ENCODE results near the gene MARS1. TPM values are rescaled to one million over a fixed set of nuclear protein-coding genes. Genes with fewer than 3 reads are reported as not detected.

The MARS1 gene
- total RNA-seq, 2 donors from 2014 or later: 575 to 653 TPM

- peak overlapping the region; percentile 39 to 71 for H3K4me3 Mint-ChIP-seq
- H3K36me3 Mint-ChIP-seq (ENCODE audit: insufficient read depth in 2 of 2): peaks cover 0 to 1% of the 10 kb centered on the region in 2 donors
- ATAC-seq (replicated peaks in 1 of 2) (peak; percentile 49 to 51), DNase-seq (peak; percentile 35 to 40)
- no peak overlapping the region for H3K27ac Mint-ChIP-seq
- no peaks in the 10 kb centered on the region for H3K27me3 Mint-ChIP-seq (ENCODE audit: low read depth)
- no peaks in the 10 kb centered on the region for H3K9me3 Mint-ChIP-seq
- H3K4me1 Mint-ChIP-seq (ENCODE audit: low read depth): peaks cover 51% of the 10 kb centered on the region
Observed at GRCh38 chr12:57452181-57452936, 35.5 kb upstream of the MARS1 start.

- Mint-ChIP-seq H3K27ac (no peak overlapping the region), H3K27me3 (ENCODE audit: low read depth) (no peaks in the 10 kb centered on the region)
Observed at GRCh38 chr12:57452937-57453509, 34.8 kb upstream of the MARS1 start.

DNA sequence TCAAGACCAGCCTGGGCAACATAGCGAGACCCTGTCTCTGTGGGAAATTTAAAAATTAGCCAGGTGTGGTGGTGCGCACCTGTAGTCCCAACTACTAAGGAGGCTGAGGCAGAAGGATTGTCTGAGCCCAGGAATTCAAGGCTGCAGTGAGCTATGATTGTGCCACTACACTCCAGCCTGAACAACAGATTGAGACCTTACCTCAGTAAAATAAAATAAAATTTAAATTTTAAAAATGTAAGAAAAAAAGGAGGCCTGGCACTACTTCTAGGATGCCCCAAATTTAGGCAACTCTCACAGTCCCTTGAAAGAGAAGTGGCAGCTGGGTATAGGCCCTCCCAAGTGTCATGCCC, 33.7 kb upstream of the MARS1 start:
- no peaks in the 10 kb centered on the region for H3K9me3 Mint-ChIP-seq
- ATAC-seq (replicated peaks in 1 of 2): no peak

More at GRCh38 chr12:57452937-57453509, 34.8 kb upstream of the MARS1 start:
- Mint-ChIP-seq H3K36me3 (ENCODE audit: insufficient read depth in 2 of 2) (peaks cover 0 to 1% of the 10 kb centered on the region in 2 donors), H3K4me3 (peak overlapping the region; percentile 39 to 71), H3K9me3 (no peaks in the 10 kb centered on the region), H3K4me1 (ENCODE audit: low read depth) (peaks cover 57% of the 10 kb centered on the region)
- ATAC-seq (replicated peaks in 1 of 2) (peak; percentile 26 to 35), DNase-seq (peak; percentile 69 to 72)

DNA sequence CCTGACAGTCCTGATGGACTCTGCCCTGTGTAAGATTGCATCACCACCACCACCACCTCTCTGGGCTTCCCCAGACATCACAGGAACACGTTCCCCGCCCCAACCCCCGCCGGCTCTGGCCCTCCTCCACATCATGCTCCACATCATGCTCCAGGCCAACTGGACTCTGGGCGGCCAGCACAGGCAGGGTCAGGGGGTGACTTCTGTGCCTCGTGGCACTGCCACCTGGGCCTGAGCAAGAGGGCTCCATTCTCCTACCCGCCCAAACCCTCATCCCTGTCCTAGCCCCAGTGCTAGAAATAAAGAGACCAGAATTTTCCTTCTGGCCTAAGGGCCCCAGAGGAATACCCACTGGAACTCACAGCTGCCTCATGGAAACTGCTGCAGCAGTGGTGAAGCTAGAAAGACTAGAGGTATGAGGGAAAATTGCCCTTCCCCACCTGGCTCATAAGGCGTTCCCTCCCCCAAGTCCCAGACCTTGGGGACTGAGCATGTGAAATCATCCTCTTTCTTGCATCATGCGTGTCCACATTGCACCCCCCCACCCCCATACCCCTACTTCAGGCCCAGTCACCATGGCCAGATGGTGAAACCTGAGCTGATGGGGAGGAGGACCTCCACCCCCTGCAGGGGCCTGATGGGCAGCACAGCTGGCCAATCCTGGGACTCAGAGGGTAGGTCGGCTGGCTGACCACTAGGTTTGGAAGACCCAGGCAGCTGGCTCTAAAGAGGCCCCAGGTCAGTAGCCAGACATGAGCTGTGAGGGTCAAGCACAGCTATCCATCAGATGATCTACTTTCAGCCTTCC, 33.1 kb upstream of the MARS1 start, which contains the start of gene INHBE:
Gene INHBE (plus strand): TSS at position 742 of the 808 bp plus-strand sequence. CDS start 230 bp downstream, outside the sequence.
- peak; percentile 16 to 24 for ATAC-seq (replicated peaks in 1 of 2)
- peak; percentile 54 to 62 for DNase-seq
- no peak within 1 kb of the TSS for H3K27ac Mint-ChIP-seq
- peaks cover 74% of the 10 kb centered on the region for H3K4me1 Mint-ChIP-seq (ENCODE audit: low read depth)
- H3K4me3 Mint-ChIP-seq: peak within 1 kb of the TSS; percentile 89 to 91
- H3K9me3 Mint-ChIP-seq: no peaks in the 10 kb centered on the region
- no peaks in the 10 kb centered on the region for H3K27me3 Mint-ChIP-seq (ENCODE audit: low read depth)
- H3K36me3 Mint-ChIP-seq (ENCODE audit: insufficient read depth in 2 of 2): peaks cover 0 to 1% of the 10 kb centered on the region in 2 donors

More for the DNA sequence above, 33.7 kb upstream of the MARS1 start:
- no peak for DNase-seq
- peak overlapping the region; percentile 89 to 91 for H3K4me3 Mint-ChIP-seq
- no peak overlapping the region for H3K27ac Mint-ChIP-seq
- peaks cover 68% of the 10 kb centered on the region for H3K4me1 Mint-ChIP-seq (ENCODE audit: low read depth)
- H3K36me3 Mint-ChIP-seq (ENCODE audit: insufficient read depth in 2 of 2): peaks cover 0 to 1% of the 10 kb centered on the region in 2 donors
- H3K27me3 Mint-ChIP-seq (ENCODE audit: low read depth): no peaks in the 10 kb centered on the region

DNA sequence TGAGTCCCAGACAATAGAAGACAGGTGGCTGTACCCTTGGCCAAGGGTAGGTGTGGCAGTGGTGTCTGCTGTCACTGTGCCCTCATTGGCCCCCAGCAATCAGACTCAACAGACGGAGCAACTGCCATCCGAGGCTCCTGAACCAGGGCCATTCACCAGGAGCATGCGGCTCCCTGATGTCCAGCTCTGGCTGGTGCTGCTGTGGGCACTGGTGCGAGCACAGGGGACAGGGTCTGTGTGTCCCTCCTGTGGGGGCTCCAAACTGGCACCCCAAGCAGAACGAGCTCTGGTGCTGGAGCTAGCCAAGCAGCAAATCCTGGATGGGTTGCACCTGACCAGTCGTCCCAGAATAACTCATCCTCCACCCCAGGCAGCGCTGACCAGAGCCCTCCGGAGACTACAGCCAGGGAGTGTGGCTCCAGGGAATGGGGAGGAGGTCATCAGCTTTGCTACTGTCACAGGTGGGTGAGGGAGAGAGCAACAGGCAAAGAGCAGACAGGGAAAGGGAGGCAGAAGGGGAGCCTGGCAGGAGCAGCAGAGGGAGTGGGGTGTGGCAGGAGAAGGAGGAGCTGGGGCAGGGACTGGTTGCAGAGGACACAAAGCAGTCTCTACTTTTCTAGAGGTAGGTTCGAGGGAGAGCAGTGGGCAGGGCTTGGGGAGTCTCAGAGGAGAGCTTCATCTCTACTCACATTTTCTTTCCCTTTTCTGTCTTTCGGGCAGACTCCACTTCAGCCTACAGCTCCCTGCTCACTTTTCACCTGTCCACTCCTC, 32.3 kb upstream of the MARS1 start:
- Mint-ChIP-seq H3K27me3 (ENCODE audit: low read depth) (peaks cover 6% of the 10 kb centered on the region), H3K4me3 (peak overlapping the region; percentile 89 to 91), H3K27ac (no peak overlapping the region), H3K36me3 (ENCODE audit: insufficient read depth in 2 of 2) (no peaks in the 10 kb centered on the region), H3K4me1 (ENCODE audit: low read depth) (peaks cover 80% of the 10 kb centered on the region), H3K9me3 (no peaks in the 10 kb centered on the region)
- no peak for DNase-seq
- ATAC-seq (replicated peaks in 1 of 2): peak in 1 of 2 donors; percentile 8

DNA sequence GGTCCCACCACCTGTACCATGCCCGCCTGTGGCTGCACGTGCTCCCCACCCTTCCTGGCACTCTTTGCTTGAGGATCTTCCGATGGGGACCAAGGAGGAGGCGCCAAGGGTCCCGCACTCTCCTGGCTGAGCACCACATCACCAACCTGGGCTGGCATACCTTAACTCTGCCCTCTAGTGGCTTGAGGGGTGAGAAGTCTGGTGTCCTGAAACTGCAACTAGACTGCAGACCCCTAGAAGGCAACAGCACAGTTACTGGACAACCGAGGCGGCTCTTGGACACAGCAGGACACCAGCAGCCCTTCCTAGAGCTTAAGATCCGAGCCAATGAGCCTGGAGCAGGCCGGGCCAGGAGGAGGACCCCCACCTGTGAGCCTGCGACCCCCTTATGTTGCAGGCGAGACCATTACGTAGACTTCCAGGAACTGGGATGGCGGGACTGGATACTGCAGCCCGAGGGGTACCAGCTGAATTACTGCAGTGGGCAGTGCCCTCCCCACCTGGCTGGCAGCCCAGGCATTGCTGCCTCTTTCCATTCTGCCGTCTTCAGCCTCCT, 31.6 kb upstream of the MARS1 start:
- Mint-ChIP-seq H3K36me3 (ENCODE audit: insufficient read depth in 2 of 2) (no peaks in the 10 kb centered on the region), H3K4me1 (ENCODE audit: low read depth) (peaks cover 80% of the 10 kb centered on the region), H3K9me3 (no peaks in the 10 kb centered on the region), H3K4me3 (peak overlapping the region; percentile 89 to 91), H3K27me3 (ENCODE audit: low read depth) (peaks cover 7% of the 10 kb centered on the region), H3K27ac (no peak overlapping the region)
- ATAC-seq (replicated peaks in 1 of 2) (peak; percentile 41 to 44), DNase-seq (peak; percentile 71 to 73)

DNA sequence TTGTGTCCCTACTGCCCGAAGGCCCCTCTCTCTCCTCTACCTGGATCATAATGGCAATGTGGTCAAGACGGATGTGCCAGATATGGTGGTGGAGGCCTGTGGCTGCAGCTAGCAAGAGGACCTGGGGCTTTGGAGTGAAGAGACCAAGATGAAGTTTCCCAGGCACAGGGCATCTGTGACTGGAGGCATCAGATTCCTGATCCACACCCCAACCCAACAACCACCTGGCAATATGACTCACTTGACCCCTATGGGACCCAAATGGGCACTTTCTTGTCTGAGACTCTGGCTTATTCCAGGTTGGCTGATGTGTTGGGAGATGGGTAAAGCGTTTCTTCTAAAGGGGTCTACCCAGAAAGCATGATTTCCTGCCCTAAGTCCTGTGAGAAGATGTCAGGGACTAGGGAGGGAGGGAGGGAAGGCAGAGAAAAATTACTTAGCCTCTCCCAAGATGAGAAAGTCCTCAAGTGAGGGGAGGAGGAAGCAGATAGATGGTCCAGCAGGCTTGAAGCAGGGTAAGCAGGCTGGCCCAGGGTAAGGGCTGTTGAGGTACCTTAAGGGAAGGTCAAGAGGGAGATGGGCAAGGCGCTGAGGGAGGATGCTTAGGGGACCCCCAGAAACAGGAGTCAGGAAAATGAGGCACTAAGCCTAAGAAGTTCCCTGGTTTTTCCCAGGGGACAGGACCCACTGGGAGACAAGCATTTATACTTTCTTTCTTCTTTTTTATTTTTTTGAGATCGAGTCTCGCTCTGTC, 31.0 kb upstream of the MARS1 start:
- no peaks in the 10 kb centered on the region for H3K9me3 Mint-ChIP-seq
- ATAC-seq (replicated peaks in 1 of 2) (no peak), DNase-seq (no peak)
- H3K4me1 Mint-ChIP-seq (ENCODE audit: low read depth): peaks cover 81% of the 10 kb centered on the region
- H3K4me3 Mint-ChIP-seq: peak overlapping the region; percentile 27 to 81
- H3K36me3 Mint-ChIP-seq (ENCODE audit: insufficient read depth in 2 of 2): no peaks in the 10 kb centered on the region
- no peak overlapping the region for H3K27ac Mint-ChIP-seq
- H3K27me3 Mint-ChIP-seq (ENCODE audit: low read depth): peaks cover 7% of the 10 kb centered on the region

DNA sequence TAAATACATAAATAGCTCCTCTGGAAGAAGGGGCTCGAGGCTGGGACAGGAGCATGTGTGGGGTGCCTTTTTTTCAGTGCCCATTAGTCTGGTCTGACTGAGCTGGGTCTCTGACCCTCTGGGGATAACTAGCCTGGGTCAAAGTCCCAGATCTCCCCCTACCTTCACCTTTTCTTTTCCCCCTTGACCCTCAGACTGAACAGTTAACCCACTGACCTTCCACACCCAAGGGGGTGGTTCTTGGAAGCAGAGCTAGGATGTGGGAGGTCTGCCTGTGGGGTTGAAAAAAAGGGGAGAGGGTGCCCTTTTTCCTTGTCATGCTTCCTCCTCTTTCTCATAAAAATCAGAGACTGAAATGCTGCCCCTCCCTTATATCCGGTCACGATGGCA, 29.2 kb upstream of the MARS1 start:
- peak overlapping the region; percentile 80 for H3K27ac Mint-ChIP-seq
- DNase-seq: no peak
- H3K4me3 Mint-ChIP-seq: peak overlapping the region; percentile 81 to 96
- H3K4me1 Mint-ChIP-seq (ENCODE audit: low read depth): peaks cover 81% of the 10 kb centered on the region
- H3K36me3 Mint-ChIP-seq (ENCODE audit: insufficient read depth in 2 of 2): peaks cover 0 to 1% of the 10 kb centered on the region in 2 donors
- peaks cover 7% of the 10 kb centered on the region for H3K27me3 Mint-ChIP-seq (ENCODE audit: low read depth)
- no peaks in the 10 kb centered on the region for H3K9me3 Mint-ChIP-seq
- no peak for ATAC-seq (replicated peaks in 1 of 2)

DNA sequence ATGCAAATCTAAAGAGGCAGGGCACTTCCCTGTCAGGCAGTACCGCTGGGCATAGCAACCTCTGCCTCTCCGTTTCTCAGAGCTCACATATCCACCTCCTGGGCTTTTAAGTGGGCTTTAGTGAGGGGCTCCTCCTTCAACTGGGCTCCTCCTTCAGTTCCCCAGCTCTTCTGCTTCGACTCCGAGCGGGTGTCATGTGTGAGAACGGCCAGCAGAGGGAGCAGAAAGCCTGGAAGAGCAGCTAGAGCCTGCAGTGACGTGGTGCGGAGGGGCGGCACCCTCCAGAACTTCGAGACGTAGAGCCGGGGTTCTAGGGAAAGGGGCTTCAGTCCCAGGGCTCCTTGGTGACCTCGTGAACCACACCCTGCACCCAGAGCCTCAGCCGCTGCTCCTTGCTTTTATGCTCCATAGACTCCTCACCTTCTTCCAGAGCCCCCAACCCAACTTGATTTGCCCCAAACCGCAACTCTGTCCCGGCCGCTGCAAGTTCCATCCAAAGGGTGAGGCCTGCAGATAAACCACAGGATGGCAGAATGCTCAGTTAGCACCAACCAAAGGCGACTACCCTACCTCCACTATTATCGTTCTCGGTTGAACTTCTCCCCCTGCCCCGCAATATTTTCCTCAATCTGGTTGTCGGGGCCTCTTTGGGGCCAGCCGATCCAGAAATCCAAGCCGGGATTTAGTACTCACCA, 28.7 kb upstream of the MARS1 start:
- peaks cover 0 to 1% of the 10 kb centered on the region in 2 donors for H3K36me3 Mint-ChIP-seq (ENCODE audit: insufficient read depth in 2 of 2)
- peak overlapping the region; percentile 81 to 96 for H3K4me3 Mint-ChIP-seq
- H3K9me3 Mint-ChIP-seq: no peaks in the 10 kb centered on the region
- peak; percentile 66 to 71 for ATAC-seq (replicated peaks in 1 of 2)
- H3K4me1 Mint-ChIP-seq (ENCODE audit: low read depth): peaks cover 87% of the 10 kb centered on the region
- H3K27me3 Mint-ChIP-seq (ENCODE audit: low read depth): peaks cover 7% of the 10 kb centered on the region
- DNase-seq: peak; percentile 95 to 96
- H3K27ac Mint-ChIP-seq: peak overlapping the region; percentile 80

DNA sequence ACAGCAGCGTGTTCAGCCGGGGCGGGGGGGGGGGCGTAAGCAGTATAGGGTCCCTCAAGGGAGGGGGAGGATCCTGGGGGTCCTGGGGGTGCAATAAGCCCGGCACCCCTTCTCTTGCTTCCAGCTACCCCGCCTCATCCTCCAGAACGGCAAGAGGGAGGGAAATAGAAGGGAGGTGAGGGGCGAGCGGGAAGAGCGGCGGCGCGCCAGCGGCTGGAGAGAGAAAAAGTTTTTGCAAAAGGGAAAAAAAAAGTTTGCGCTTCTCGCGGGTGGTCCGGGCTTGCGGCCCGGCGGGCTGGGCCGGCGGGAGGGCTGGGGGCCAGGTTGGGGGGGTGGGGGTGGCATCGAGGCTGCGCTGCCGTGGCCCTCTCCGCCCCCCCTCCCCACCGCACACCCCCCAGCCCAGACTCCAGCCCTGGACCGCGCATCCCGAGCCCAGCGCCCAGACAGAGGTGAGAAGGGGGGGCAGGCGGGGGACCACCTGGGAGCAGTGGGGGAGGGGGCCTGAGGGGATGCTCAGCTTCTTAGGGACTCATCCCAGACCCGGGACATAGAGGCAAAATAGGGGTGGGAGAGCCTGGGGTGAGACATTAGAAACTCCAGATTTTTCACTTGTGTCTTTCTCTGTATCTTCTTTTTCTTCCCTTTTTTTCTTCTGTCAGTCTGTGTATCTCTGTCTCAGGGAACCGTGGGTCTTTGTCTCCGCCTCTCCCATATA, 28.0 kb upstream of the MARS1 start, which contains the start of gene GLI1:
Gene GLI1 (plus strand): TSS at position 36 of the 718 bp plus-strand sequence. CDS start 3,907 bp downstream, outside the sequence.
- ATAC-seq (replicated peaks in 1 of 2) (peak; percentile 17 to 20), DNase-seq (no peak)
- Mint-ChIP-seq H3K27me3 (ENCODE audit: low read depth) (peaks cover 7% of the 10 kb centered on the region), H3K36me3 (ENCODE audit: insufficient read depth in 2 of 2) (peaks cover 0 to 1% of the 10 kb centered on the region in 2 donors), H3K4me3 (peak within 1 kb of the TSS; percentile 81 to 96), H3K9me3 (no peaks in the 10 kb centered on the region), H3K27ac (peak within 1 kb of the TSS; percentile 80), H3K4me1 (ENCODE audit: low read depth) (peaks cover 83% of the 10 kb centered on the region)

DNA sequence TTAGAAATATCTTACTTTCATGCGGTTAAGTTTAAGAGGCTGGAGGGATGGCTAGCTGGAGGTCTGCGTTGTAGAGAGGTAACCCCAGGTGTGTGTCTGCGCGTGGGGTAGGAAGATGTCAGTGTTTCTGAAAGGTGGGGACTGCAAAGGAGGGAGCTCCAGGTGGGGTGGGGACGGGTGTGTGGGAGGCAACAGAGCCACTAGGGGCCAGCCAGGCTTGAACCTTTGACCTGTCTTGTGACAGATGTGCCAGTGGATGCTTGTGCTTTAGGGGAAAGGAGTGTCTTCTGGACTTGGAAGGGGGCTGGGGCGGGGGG, 27.4 kb upstream of the MARS1 start:
- Mint-ChIP-seq H3K9me3 (no peaks in the 10 kb centered on the region), H3K36me3 (ENCODE audit: insufficient read depth in 2 of 2) (peaks cover 0 to 1% of the 10 kb centered on the region in 2 donors), H3K4me3 (peak overlapping the region; percentile 81 to 90), H3K27me3 (ENCODE audit: low read depth) (peaks cover 7% of the 10 kb centered on the region), H3K27ac (peak overlapping the region; percentile 43), H3K4me1 (ENCODE audit: low read depth) (peaks cover 78% of the 10 kb centered on the region)
- DNase-seq: no peak
- ATAC-seq (replicated peaks in 1 of 2): no peak

Data from activated T-cell treated with anti-CD3 and anti-CD28 coated beads, Interleukin-2, amount 50 U/mL, for 72 hours (primary cell).